Fibroblast of skin of abdomen (primary cell): ENCODE measurements around the gene NOL7.
A peak's percentile ranks its signal among the peaks of the same experiment; 100 is the strongest.

ENCODE experiments used
- DNase-seq: peaks from one replicate; pipeline ENCODE4 v3.0.0-alpha.2; 2013

Gene NOL7

GRCh38 chr6:13655700-13656099 is 40.6 kb downstream of the NOL7 start:
- no peak for DNase-seq

GRCh38 chr6:13660273-13660672 is 45.1 kb downstream of the NOL7 start:
- no peak for DNase-seq

GRCh38 chr6:13660893-13661292 is 45.8 kb downstream of the NOL7 start:
- DNase-seq = no peak

- no peak for DNase-seq
Observed at GRCh38 chr6:13661647-13662046, 46.5 kb downstream of the NOL7 start.

- DNase-seq = no peak
Observed at GRCh38 chr6:13662651-13663334, 47.7 kb downstream of the NOL7 start.

- no peak for DNase-seq
Observed at GRCh38 chr6:13663986-13664385, 48.9 kb downstream of the NOL7 start.

- peak; percentile 18 for DNase-seq
Observed at GRCh38 chr6:13664703-13665352, 49.7 kb downstream of the NOL7 start.

GRCh38 chr6:13666194-13667105 is 51.3 kb downstream of the NOL7 start:
- no peak for DNase-seq

GRCh38 chr6:13667655-13668054 is 52.5 kb downstream of the NOL7 start:
- DNase-seq = peak; percentile 20

- no peak for DNase-seq
Observed at GRCh38 chr6:13668291-13668928, 53.3 kb downstream of the NOL7 start.

- DNase-seq = no peak
Observed at GRCh38 chr6:13669476-13669875, 54.3 kb downstream of the NOL7 start.
